Astrocyte of the spinal cord (primary cell): ENCODE results near the gene HBS1L.

Source experiments
- DNase-seq: peaks from one replicate; pipeline ENCODE4 v3.0.0; 2011; ENCODE audit warnings: low read depth, low spot score
- H3K4me3 ChIP-seq: 2 replicates; pipeline ENCODE4 v1.5.1; 2011; ENCODE audit warnings: low read depth, mild to moderate bottlenecking, low read length, moderate library complexity
- CTCF ChIP-seq: IDR thresholded peaks from 2 replicates; pipeline ENCODE4 v1.5.1; 2012; ENCODE audit warnings: low read depth, mild to moderate bottlenecking, low read length, inconsistent platforms
- in situ Hi-C: cut with HindIII; loops from 2 replicates; pipeline ENCODE4 v1.10.0; 2017; ENCODE audit warnings: low sequenced_read_pairs

Gene HBS1L

GRCh38 chr6:135054569-135055498 lies at the start of gene HBS1L:
Gene HBS1L (minus strand): TSS chr6:135054822. CDS start chr6:135054691, 131 bp downstream.
- peak within 1 kb of the TSS; percentile 97 for H3K4me3 ChIP-seq
- peak; percentile 99 for DNase-seq
- TF ChIP-seq CTCF = no peak
- in situ Hi-C loops = no loop called here

- in situ Hi-C loops = no loop called here
- no peak overlapping the region for H3K4me3 ChIP-seq
- no peak for TF ChIP-seq CTCF
- DNase-seq = no peak
Observed at GRCh38 chr6:135104199-135104598, 49.6 kb upstream of the HBS1L start.

GRCh38 chr6:135102191-135102590 lies 47.6 kb upstream of the HBS1L start:
- no peak for TF ChIP-seq CTCF
- DNase-seq = no peak
- in situ Hi-C loops = no loop called here
- H3K4me3 ChIP-seq = no peak overlapping the region

GRCh38 chr6:135097172-135097571 lies 42.5 kb upstream of the HBS1L start:
- H3K4me3 ChIP-seq = no peak overlapping the region
- in situ Hi-C loops = no loop called here
- TF ChIP-seq CTCF = no peak
- no peak for DNase-seq

GRCh38 chr6:135096403-135097130 lies 41.9 kb upstream of the HBS1L start:
- TF ChIP-seq CTCF = no peak
- no peak overlapping the region for H3K4me3 ChIP-seq
- in situ Hi-C loops = no loop called here

GRCh38 chr6:135095716-135096115 lies 41.1 kb upstream of the HBS1L start:
- in situ Hi-C loops = no loop called here
- no peak for TF ChIP-seq CTCF
- DNase-seq = no peak
- H3K4me3 ChIP-seq = no peak overlapping the region

More at GRCh38 chr6:135096403-135097130, 41.9 kb upstream of the HBS1L start:
- no peak for DNase-seq
